GM12874 (cell line): Measurements from ENCODE around the gene TNFRSF19.

Experiments
- TF ChIP-seq, protein P1 (sequence below): IDR thresholded peaks from 2 replicates; pipeline ENCODE4 v1.5.1; 2011; ENCODE audit warnings: low read depth, mild to moderate bottlenecking, control low read depth, low read length, moderate library complexity; ENCODE audit not compliant: insufficient read depth

The TNFRSF19 gene

DNA sequence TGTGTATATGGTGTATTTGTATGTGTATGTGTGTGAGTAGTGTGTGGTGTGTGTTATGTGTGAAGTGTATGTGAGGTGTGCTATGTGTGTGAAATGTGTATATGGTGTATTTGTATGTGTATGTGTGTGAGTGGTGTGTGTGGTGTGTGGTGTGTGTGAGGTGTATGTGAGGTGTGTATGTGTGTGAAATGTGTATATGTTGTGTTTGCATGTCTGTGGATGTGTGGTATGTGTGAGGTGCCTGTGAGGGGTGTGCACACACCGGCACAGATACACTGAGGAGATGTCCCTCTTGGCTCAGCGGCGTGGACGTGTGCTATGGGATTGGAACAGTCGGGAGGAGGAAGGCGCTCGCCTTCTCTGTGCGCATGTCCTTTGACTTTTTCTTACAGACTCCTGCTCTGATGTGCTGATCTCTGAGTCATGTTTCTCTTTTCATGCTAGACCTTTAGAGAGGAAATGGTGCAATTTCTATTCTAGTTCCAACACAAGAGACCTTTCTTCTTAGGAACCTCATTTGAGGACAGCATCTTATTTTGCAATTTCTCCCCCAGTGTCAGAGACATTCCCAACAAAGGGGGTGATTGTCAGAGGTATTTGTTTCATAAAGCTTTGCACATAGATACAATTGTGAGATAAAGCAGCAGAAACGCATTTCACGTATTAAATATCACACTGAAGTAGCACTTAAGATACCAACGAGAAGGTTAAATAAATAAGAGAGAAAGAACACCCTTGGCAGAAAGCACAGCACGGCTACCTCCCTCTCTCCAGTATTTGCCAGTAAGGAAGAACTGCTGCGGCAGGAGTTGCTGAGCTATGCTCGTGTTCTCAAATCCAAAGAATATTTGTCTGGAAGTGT, 11.3 kb upstream of the TNFRSF19 start:
- TF ChIP-seq, protein P1, sequence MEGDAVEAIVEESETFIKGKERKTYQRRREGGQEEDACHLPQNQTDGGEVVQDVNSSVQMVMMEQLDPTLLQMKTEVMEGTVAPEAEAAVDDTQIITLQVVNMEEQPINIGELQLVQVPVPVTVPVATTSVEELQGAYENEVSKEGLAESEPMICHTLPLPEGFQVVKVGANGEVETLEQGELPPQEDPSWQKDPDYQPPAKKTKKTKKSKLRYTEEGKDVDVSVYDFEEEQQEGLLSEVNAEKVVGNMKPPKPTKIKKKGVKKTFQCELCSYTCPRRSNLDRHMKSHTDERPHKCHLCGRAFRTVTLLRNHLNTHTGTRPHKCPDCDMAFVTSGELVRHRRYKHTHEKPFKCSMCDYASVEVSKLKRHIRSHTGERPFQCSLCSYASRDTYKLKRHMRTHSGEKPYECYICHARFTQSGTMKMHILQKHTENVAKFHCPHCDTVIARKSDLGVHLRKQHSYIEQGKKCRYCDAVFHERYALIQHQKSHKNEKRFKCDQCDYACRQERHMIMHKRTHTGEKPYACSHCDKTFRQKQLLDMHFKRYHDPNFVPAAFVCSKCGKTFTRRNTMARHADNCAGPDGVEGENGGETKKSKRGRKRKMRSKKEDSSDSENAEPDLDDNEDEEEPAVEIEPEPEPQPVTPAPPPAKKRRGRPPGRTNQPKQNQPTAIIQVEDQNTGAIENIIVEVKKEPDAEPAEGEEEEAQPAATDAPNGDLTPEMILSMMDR = no peak

DNA sequence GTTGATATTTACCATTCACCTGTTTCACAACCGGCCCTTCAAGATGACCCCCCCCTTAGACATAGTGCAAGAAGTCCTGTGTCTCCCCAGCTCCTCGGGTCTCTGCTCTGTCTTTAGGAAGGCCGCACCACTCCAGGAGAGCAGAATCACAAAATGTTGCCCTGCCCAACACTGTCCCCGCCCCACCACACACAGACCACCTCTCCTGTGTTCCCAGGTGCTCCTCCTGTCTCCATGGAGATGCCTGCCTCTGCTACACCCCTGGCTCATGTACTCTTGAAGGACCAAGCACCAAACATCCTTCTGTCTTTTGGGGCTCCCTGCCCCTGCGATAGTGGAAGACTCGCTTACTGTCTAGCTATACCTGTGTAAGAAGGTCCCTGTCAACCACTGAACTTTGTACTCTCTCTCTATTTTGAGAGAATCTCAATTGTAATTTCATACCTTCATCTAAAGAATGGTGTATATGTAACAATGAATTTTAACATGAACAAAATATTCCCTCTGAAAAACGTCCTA, 9.6 kb upstream of the TNFRSF19 start:
- TF ChIP-seq, protein P1 = no peak

DNA sequence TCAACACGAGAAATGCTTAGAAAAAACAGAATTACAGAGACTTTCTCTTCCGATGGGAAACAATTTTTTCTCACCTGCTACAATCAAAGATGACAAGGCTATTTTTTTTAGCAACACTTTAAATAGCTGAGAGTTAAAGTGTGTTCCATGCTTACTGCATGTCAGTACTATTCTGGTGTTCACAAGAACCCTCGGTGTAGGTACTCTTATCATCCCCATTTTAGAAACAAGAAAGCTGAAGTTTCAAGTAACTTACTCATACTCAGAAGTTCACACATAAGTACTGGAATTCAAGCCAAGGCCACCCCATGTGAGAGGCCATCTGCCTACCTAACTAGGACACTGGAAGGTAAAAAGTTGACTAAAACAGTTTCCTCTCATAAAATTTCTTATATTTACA, 9.0 kb upstream of the TNFRSF19 start:
- TF ChIP-seq, protein P1 = no peak

DNA sequence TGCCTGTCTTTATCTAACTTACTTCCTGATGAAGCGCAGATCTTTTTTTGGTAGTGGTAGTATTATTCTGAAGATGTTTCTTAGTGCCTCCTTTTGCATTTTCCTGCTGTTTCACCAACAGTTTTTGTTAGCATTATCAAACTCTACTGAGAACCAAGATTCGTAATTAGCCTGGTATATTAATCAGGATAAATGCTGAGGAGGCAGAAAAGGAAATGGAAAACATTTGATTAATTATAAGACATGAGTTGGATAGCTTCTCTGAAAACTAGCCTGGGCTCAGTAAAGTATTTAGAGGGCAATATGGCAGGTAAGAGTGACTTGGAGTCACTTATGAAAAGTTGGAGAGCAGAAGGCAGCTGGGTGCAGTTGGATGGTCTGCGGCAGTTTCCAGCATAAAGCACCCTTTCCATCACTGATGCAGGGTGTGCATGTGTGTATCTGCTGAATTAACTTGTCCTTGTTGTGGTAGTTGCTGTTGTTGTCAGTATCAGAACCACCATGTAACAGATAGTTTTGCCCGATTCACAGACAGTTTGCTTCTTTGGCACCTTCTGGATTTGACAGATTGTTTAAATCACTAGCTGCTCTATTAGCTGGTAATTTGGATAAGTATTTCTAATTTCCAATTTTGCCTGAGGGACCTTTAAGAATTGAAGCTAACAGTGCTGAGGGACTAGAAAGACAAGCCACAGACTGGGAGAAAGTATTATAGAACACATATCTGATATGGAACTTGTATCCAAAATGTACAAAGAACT, 6.9 kb upstream of the TNFRSF19 start:
- TF ChIP-seq, protein P1 = no peak

DNA sequence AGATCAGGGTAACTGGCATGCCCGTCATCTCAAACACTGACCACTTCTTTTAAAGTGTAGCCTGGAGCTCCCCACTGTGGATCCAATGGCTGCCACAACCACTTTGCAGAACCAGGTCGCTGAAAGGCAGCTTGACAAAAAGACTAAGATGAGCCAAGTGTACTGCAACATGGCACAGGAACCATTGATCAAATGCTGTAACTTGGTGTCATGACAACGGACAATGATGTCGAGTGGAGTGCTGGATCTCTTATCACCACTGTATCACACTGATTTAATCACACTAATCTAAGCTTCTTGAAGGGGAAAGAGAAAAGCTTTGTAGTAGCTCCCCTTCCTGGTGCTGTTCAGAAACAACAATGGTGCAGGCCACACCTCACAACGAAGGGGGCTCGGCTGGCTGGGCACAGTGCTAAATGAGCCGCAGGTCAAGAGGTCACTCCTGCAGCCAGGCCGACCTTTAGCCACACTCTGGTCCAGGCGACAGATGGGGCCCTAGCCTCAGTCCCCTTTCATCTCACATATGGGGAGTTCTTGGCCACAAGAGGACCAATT, 2.2 kb upstream of the TNFRSF19 start:
- TF ChIP-seq, protein P1 = no peak

DNA sequence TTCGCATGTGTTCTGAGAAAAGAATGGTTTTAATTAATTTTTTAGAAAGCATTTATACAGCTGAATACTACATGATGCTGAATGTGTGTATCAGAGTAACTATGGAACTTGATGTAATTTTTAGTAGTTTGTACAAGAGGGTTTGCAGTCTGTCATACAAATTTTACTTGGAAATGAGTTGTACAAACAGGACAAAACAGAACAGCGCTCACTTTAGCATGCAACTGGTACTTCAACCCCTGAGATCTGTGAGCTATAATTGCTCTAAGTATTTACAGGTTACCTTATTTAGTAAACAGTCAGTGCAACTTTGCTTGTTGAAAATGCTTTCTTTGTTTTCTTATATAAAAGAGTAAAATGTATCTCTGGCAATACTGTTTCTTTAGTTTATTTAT, 706 bp downstream of the TNFRSF19 start:
- TF ChIP-seq, protein P1 = no peak

DNA sequence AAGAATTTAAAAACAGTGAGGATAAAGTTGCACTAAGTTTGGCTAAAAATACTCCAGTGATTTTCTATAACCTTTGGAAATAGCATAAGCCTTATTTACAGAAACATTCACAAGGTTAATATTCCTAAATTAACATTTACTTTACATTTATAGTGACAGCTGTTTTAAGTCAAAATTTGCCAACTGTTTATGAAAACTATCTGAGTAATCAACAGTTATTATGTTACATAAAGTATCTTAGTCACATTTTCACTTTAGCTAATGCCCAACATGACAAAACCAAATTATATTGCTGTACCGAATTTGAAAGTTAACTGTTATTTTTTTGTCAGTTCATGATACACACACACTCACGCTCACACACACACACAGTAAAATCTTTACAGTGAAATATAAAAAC, 1.2 kb downstream of the TNFRSF19 start:
- TF ChIP-seq, protein P1 = no peak
